HG03139 (cell line): Measurements from ENCODE around the gene SLC19A1.
"Not testable (repeated sequence)": the region's sequence is repeated elsewhere in the genome, so short reads cannot be mapped to it uniquely, and the experiment has no call there.

Experiments used
- ATAC-seq: cut with Tn5 transposase; IDR thresholded peaks from one replicate; pipeline ENCODE4 v1.9.1; 2021; ENCODE audit not compliant: unreplicated experiment

Gene SLC19A1

DNA sequence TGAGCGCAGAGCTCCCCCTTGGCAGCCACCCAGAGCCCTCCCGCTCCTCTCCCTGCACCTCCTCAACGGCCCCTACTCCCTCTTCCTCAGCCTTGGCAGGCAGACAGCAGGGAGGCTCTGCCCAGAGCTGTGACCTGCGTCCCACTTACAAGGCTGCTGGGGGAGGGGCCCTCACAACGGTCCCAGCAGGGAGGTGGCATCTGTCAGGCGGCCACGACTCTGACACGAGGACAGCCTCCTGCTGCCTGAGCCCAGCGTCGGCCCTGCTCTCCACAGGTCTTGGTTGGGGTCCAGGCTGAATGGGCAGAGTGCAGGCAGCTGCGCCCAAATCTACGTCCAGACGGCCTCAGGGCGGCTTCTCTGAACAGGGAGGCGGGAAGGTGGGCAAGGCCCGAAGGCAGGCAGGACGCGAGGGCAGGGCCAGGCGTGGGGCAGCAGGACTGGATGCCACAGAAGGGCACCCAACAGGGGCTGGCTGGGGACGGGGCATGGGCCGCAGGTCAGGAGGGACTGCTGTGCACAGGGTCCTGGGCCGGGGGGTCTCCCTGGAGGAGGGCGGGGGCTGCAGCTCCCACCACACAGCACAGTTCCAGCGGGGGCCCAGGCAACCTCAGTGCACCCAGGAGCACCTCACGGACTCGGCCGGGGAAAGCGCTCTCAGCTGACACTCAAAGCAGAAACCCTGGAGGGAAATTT lies 7.5 kb downstream of the SLC19A1 start:
- no peak for ATAC-seq

DNA sequence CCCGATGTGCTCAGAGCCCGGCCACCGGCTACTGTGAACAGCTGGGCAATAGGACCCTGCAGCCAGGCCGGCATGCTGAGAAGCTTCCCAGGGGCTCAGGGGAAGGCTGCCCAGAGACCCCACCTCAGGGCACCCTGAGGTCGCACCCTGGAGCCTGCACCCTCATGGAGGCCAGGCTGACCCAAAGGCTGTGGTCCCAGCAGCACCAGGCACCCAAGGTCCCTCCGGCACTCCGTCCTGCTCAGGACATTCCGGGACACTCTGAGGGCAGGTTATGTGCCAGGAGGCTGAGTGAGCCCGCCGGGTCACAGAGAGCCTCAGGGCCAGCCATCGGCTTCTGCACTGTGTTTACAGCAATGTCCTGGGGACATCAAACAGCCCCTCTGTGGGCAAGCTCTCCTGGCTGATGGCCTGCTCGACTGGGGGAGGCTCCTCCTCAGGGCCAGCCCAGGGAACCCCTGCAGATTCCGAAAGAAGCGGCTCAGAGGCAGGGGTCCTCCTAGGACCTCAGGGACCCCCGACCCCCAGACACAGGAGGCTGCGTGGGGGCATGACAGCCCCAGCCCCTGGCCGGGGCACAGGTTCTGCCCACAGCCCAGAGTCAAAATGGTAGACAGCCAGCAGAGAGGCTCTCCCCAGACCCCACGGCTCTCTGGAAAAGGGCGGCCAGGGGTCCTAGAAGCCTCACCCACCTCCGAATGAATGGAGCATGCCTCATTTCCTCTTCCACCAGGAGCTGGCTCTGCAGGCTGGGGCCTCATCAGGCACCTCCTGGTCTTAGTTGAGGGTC lies 8.2 kb downstream of the SLC19A1 start:
- ATAC-seq = no peak

DNA sequence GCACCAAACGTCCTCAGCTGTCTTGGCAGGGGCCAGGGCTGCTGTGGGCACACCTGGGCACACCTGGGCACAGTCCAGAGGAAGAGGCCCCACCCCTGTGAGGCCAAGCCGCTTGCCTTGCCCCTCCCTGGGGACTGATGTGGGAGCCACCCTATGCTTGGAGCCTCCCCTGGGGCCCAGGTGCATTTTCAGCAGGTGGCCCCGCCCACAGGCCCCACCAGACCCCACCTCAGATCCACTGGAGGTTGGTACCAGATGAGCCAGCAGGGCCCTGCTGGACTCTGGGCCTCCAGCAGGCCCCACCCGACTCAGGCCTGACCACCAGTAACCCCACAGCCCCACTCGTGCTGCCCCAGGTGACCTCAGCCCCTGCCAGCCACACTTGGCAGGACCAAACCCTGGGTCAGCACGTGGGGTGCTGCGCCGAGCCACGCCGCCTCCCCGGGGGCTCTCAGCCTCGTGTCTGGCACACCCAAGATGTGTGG lies 8.8 kb downstream of the SLC19A1 start:
- no peak for ATAC-seq

DNA sequence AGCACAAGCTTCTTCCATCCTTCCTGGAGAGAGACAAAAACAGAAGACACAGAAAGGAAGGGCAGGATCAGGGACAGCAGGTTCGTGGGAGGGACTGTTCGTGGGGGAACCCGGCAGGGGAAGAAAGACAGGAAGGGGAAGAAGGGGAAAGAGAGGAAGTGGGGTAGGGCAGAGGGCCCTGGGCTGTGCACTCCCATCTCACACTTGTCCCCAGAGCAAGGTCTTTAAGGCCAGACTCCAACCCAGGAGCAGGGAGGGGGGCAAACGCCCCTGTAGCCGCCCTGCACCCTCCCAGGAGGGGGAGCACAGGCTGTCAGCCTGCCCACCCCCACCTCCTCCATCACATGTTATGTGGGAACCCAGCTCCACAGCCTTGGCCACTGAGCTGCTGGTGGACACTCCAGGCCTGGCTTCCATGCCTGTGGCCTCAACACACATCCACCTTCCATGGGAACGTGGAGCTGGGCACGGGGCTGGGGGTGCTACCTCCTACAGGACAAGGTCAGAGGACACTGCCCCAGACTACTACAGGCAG lies 9.3 kb downstream of the SLC19A1 start:
- ATAC-seq = no peak

DNA sequence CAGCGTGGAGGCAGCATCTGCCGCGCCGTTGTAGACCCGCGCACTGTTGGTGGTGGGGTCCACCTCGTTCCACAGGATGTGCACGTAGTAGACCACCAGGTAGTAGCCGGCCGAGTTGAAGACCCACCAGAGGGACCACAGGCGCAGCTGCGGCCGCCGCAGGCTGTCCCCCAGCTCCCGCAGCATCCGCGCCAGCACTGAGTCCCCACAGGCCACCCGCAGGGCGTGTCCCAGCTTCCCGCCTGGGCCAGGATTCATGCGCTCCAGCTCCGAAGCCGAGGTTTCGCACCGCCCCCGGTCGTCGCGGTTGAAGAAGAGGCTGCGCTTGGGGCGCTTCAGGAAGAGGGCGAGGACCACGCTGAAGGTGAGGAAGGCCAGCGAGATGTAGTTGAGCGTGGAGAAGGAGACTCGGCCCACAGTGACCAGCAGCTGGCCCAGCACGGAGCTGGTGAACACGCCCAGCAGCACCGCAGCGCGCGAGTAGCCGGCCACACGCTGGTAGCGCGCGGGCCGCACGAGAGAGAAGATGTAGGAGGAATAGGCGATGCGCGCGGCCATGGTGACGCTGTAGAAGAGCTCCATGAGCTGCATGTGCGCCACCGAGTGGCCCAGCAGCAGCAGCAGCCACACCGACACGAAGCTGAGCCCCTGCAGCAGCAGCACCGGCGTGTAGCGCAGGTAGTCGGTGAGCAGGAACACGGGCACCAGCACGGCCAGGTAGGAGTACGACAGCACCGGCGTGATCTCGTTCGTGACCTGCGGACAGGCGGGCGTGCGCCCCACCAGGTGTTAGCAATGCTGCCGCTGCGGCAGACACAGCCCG lies 10.6 kb downstream of the SLC19A1 start:
- ATAC-seq = no peak

DNA sequence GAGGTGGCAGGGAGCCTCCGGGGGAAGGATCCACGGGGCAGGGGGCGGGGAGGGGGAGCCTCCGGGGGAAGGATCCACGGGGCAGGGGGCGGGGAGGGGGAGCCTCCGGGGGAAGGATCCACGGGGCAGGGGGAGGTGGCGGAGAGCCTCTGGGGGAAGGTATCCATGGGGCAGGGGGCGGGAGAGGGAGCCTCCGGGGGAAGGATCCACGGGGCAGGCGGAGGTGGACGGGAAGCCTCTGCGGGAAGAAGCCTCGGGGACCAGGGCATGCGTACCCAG lies 11.2 kb downstream of the SLC19A1 start:
- ATAC-seq = not testable (repeated sequence)

DNA sequence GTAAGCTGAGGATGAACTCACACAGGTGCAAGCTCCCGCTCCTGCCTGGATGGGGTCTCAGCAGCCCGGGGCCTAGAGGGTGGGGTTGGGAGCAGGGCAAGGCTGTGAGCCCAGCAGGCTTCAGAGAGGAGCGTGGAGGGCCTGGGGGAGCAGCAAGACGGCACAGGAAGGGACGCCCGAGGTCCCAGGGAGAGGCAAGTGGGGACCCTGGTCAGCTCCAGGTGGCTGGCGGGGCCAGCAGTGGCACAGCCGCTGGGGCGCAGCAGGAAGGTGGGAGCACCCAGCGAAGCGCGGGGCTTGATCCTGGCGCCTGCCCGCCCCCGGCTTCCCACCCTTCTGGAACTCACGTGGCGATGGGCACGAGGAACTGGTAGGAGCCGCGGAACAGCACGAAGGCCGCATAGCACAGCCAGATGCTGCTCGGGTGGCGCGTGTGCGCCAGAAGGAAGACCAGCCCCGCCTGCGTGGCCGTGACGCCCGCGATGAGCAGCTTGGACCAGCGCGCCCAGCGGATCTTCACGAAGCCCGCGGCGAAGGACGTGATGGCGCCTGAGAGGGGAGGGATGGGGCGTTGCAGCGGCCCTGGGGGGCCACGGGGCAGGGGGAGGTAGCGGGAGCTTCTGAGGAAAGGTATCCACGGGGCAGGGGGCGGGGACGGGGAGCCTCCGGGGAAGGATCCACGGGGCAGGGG lies 11.7 kb downstream of the SLC19A1 start:
- ATAC-seq = no peak

DNA sequence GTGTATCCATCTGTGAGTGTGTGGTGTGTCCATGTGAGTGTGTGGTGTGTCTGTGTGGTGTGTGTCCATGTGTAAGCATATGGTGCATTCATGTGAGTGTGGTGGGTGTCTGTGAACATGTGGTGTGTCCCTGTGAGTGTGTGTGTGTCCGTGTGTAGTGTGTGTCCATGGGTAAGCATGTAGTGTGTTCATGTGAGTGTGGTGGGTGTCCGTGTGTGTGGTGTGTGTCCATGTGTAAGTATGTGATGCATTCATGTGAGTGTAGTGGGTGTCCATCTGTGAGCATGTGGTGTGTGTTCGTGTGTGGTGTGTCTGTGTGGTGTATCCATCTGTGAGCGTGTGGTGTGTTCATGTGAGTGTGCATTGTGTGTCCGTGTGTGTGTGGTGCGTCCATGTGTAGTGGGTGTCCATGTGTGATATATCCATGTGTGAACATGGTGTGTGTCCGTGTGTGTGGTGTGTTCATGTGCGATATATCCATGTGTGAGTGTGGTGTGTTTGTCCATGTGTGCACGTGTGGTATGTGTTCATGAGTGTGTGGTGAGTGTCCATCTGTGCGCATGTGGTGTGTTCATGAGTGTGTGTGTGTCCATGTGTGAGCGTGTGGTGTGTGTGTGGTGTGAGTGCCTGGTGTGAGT lies 12.3 kb downstream of the SLC19A1 start:
- no peak for ATAC-seq

DNA sequence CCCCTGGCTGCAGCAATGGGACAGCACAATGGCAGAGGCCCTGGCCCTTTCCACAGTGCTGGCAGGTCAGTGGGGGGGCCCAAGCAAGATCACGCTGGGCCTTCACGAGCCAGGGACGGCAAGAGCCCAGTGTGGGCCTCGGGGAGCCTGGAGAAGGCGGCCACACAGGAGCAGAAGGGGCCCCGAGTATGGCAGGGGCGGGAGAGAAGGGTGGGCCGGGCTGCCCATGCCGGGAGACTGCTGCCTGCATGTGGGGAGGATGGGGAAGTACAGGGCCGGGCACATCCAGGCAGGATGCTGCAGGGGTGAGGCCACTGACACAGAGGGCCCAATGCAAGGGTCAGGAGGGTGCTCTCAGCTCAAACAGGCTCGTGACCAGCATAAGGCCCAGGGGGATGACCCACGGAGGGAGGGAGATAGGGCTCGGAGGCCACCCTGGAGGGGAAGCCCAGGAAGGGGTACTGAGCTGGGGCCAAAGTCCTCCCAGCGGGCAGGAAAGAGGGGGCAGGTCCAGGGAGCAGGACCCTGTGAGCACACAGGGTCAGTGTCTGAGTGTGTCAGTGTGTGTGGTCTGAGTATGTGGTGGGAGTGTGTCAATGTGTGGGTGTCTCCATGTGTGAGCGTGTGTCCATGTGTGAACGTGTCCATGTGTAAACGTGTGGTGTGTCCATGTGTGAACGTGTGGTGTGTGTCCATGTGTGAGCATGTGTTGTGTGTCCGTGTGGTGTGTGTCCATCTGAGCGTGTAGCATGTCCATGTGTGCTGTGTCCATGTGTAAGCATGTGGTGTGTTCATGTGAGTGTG lies 13.1 kb downstream of the SLC19A1 start:
- no peak for ATAC-seq

DNA sequence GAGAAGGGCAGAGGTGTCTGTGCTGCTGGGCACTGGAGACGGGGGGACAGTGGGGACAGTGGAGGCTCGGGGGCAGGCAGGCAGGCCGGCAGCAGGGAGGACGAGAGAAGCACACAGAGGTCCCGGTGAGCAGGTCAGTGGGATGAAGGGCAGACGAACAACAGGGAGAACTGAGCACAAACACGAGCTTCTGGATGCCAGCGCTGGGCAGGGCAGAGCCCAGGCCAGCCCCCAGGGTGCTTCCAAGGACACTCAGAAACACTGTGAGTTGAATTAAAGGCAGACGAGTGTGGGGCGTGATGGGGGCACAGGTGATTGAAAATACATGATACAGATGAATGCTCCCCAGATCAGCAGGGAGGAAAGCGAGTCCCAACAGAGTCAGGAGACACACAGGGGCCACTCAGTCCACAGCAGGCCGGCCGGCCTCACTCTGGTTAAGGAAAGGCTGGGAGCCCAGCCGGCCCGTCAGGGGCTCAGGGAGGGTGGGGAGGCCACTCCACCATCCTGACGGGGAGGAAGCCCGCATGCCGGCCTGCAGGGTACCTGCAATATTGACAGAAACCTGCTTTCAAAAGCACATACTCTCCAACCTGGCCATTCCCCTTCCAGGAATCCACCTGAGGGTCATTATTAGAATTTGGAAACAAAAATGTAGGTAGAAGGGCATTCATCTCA lies 14.1 kb downstream of the SLC19A1 start:
- ATAC-seq = no peak

DNA sequence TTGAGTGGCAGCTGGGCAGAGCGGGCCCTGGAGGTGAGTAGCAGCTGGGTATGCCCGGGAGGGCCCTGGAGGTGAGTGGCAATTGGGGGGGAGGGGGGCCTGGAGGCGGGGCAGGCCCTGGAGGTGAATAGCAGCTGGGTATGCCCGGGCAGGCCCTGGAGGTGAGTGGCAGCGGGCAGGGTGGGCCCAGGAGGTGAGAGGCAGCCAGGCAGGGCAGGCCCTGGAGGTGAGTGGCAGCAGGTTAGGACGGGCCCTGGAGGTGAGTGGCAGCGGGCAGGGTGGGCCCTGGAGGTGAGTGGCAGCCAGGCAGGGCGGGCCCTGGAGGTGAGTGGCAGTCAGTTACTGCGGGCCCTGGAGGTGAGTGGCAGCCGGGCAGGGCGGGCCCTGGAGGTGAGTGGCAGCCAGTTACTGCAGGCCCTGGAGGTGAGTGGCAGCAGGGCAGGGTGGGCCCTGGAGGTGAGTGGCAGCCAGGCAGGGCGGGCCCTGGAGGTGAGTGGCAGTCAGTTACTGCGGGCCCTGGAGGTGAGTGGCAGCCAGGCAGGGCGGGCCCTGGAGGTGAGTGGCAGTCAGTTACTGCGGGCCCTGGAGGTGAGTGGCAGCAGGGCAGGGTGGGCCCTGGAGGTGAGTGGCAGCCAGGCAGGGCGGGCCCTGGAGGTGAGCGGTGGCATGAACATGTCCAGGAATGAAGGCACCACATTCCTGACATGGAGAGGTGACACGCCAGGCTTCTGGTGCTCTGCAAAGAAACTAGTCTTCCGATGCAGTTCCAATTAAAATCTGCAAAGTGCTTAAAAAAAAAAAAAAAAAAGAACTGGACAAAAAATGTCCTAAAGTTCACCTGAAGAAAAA lies 14.9 kb downstream of the SLC19A1 start:
- ATAC-seq = not testable (repeated sequence)

DNA sequence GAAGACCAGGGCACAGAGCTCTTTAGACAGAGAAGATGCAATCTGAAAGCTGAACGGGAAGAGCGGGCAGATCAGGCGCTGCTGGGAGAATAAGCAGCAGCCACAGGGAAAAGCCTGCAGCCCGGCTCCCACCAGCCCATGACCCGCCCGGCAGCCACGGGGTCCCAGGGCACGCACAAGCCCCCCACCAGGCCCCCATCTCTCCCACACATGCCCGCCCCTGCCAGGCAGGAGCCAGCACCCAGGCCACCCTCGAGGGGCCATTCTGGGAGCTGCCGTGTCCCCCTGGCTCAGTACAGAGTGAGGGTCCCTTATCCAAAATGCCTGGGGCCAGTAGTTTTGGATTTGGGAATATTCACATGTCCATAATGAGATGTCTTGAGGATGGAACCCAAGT lies 16.3 kb downstream of the SLC19A1 start:
- ATAC-seq = no peak

DNA sequence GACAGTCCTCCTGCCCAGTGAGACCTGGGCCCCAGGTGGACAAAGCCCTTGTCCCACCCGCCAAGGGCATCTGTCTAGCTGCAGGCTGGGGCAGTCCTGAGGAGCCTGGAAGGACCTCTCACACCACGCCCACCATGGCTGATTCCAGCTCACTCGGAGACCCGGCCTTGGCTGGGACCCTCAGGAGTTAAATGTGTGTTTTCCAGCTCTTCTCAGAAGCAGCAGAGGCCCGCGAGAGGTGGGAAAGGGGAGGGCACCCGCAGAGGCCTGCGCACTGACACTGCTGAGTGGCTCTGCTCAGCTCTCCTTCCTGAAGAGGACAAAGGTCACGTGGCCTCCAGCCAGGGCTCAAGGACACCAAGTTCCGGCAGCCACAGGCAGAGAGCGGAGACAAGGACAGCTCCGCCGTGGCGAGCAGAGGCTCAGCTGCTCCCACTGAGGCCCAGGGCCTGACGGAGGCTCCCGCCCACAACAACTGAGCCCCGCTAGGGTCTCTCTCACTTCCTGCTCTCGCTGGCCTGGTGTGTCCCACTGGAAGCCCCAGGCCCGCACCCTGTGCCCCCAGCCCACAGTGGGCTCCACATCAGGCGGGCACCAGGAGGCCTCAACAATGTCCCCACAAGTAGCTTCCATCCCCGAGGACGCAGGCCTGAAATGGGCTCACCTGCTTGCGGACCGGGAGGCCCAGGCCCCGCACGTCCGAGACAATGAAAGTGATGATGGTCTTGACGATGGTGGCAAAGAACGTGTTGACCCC lies 16.9 kb downstream of the SLC19A1 start:
- ATAC-seq = no peak

DNA sequence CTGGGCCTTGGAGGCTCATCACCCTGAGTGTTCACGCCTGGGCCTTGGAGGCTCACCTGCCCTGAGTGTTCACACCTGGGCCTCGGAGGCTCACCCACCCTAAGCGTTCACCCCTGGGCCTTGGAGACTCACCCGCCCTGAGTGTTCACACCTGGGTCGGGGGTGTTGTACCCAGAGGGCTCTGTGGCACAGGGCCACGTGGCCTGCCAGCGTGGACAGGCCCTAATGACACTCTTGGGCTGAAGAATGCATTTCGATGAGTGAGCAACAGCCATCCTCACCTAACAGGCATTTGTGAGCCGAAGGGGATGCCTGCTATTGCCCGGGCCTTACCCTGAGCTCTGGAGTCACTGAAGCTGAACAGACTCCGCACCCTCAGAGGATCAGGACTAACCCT lies 17.5 kb downstream of the SLC19A1 start:
- no peak for ATAC-seq

DNA sequence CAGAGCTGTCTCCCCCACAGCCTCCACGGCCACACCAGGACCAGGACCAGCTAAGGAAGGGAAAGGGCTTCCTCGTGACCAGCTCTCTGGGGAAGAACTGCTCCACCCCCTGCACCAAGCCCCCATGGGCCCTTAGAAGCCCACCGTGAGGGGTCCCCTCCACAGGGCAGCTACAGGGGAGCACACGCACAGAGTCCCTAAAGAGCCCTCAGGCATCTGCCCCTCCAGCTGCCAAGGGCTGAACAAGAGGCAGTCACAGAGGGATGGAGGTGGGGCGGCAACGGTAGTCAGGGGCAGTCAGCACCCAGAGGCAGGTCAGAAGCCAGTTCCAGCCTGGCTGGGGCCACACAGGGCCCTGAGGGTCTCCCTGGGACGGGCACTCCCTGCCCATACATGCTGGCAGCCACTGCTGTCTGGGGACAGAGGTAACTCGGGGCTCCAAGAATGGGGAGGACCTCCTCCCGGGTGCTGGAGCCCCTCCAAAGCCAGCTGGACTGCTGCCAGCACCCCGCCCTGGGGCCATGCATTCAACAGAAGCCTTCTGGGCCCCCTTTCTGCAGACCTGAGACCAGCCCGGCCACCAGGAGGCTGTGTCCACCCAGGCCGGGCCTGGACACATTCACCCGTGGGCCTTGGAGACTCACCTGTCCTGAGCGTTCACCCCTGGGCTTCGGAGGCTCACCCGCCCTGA lies 18.7 kb downstream of the SLC19A1 start:
- ATAC-seq = no peak

DNA sequence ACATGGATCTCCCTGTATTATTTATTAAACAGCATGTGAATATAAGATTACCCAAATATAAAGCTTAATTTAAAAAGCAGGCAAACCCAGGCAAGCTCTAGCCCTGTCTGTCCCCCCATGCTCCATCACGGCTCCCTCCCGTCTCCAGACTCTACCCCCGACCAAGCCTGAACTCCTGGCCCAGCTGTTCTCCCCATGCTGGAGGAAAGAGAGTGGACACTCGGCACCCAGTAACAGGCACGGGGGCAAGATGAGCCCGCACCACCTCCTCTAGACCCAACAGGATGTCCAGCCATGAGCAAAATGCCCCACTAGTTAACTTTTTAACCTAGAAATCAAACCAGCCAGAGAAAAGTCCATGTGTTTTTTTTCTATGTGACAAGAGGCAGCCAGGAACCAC lies 19.3 kb downstream of the SLC19A1 start:
- ATAC-seq = no peak

DNA sequence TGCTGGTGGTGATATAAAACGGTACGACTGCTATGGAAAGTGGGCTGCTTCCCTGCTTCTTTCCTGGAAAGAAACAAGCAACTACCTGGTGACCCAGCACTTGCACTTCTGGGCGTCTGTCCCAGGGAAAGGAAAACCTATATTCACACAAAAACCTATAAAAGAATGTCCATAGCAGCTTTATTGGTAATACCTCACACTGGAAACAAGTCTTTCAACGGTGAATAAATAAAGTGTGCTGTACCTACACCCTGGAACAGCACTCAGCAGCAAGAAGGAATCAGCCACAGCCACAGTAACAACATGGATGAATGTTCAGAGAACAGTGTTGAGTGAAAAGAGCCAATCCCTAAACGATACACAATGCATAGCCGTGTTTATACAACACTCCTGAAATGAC lies 19.9 kb downstream of the SLC19A1 start:
- no peak for ATAC-seq
